ENCODE measurements around the gene FCN1.

DNA sequence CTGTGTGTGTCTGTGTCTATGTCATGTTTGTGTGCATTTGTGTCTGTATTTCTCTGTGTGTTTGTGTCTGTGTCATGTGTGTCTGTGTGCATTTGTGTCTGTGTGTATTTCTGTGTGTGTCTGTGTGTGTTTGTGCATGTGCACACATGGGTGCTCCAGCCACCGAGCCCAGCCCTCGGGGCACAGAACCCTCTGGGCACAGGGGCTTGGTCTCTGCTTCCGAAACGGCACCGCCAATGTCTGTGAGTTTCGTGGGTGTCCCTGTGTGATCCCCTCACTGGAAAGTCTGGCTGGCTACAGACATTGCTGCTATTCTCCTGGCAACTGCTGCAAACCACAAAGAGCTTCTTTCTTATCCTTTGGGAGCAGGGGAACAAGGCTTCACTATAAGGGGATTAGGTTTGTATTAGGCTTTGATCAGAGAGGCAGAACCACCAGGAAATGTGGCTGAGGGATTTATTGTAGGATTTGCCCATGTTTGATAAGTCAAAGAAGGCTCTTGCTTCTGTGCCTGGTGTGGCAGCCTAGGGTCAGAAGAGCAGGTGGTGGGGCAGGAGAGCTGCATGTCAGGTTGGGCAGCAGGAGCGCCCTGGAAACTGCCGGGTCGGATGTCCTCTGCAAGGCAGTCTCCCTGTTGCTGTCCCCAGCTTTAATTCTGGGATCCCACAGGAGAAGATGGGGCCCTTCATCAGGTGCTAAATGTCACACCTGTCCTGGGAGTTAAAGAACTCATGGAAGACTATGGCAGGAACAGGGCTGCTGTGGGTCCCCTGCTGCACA, 39.6 kb upstream of the FCN1 start:
- TF ChIP-seq, protein P1, sequence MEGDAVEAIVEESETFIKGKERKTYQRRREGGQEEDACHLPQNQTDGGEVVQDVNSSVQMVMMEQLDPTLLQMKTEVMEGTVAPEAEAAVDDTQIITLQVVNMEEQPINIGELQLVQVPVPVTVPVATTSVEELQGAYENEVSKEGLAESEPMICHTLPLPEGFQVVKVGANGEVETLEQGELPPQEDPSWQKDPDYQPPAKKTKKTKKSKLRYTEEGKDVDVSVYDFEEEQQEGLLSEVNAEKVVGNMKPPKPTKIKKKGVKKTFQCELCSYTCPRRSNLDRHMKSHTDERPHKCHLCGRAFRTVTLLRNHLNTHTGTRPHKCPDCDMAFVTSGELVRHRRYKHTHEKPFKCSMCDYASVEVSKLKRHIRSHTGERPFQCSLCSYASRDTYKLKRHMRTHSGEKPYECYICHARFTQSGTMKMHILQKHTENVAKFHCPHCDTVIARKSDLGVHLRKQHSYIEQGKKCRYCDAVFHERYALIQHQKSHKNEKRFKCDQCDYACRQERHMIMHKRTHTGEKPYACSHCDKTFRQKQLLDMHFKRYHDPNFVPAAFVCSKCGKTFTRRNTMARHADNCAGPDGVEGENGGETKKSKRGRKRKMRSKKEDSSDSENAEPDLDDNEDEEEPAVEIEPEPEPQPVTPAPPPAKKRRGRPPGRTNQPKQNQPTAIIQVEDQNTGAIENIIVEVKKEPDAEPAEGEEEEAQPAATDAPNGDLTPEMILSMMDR (IDR thresholded peaks at IDR 0.05), result no peak
- TF ChIP-seq POLR2A (IDR thresholded peaks at IDR 0.05), result no peak

Measured in right lobe of liver (tissue), 4 donors.